ENCODE results near the gene EFCAB13.

Gene EFCAB13

GRCh38 chr17:47404006-47404405, 80.3 kb downstream of the EFCAB13 start:
- H3K4me3 ChIP-seq (IDR thresholded peaks at IDR 0.05; ENCODE audit: insufficient read depth, low read depth, low read length) = no peak overlapping the region
- H2AFZ ChIP-seq (ENCODE audit: low read depth) = no peak overlapping the region
- H4K20me1 ChIP-seq (ENCODE audit: insufficient read depth) = no peaks in the 10 kb centered on the region
- H3K79me2 ChIP-seq (ENCODE audit: insufficient read depth, low read depth) = no peaks in the 10 kb centered on the region
- TF ChIP-seq, protein P1, sequence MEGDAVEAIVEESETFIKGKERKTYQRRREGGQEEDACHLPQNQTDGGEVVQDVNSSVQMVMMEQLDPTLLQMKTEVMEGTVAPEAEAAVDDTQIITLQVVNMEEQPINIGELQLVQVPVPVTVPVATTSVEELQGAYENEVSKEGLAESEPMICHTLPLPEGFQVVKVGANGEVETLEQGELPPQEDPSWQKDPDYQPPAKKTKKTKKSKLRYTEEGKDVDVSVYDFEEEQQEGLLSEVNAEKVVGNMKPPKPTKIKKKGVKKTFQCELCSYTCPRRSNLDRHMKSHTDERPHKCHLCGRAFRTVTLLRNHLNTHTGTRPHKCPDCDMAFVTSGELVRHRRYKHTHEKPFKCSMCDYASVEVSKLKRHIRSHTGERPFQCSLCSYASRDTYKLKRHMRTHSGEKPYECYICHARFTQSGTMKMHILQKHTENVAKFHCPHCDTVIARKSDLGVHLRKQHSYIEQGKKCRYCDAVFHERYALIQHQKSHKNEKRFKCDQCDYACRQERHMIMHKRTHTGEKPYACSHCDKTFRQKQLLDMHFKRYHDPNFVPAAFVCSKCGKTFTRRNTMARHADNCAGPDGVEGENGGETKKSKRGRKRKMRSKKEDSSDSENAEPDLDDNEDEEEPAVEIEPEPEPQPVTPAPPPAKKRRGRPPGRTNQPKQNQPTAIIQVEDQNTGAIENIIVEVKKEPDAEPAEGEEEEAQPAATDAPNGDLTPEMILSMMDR (conservative IDR thresholded peaks at IDR 0.05; ENCODE audit: low read depth, low read length) = no peak
- H3K27me3 ChIP-seq (ENCODE audit: insufficient read depth, low read depth) = no peaks in the 10 kb centered on the region
- H3K4me1 ChIP-seq (ENCODE audit: low read depth, poor library complexity, severe bottlenecking) = no peaks in the 10 kb centered on the region
- no peaks in the 10 kb centered on the region for H3K36me3 ChIP-seq (ENCODE audit: insufficient read depth)
- H3K27ac ChIP-seq = no peak overlapping the region
- H3K4me2 ChIP-seq = no peak overlapping the region
- no peak overlapping the region for H3K9ac ChIP-seq

DNA sequence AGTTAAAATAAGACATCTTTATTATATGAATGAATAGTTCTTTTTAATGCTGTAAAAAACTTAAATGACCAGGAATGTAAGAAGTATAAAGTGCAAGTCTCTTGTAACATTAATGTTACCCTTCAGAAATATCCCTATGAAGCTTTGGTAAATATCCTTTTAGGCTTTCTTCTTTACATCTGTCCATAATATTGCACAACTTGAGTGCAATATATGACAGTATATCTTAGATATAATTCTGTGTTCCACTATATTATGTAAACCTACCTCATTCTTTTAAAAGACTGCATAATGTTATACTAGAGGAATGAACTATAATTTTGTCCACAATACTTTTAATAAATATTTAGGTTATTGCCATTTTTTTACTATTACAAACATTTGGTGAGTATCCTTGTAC, 81.1 kb downstream of the EFCAB13 start:
- no peak overlapping the region for H3K4me3 ChIP-seq (IDR thresholded peaks at IDR 0.05; ENCODE audit: insufficient read depth, low read depth, low read length)
- no peaks in the 10 kb centered on the region for H3K27me3 ChIP-seq (ENCODE audit: insufficient read depth, low read depth)
- no peak overlapping the region for H3K27ac ChIP-seq
- H2AFZ ChIP-seq (ENCODE audit: low read depth) = no peak overlapping the region
- no peaks in the 10 kb centered on the region for H3K4me1 ChIP-seq (ENCODE audit: low read depth, poor library complexity, severe bottlenecking)
- H3K79me2 ChIP-seq (ENCODE audit: insufficient read depth, low read depth) = no peaks in the 10 kb centered on the region
- no peak overlapping the region for H3K4me2 ChIP-seq
- H3K9ac ChIP-seq = no peak overlapping the region
- no peaks in the 10 kb centered on the region for H4K20me1 ChIP-seq (ENCODE audit: insufficient read depth)
- TF ChIP-seq, protein P1 (conservative IDR thresholded peaks at IDR 0.05; ENCODE audit: low read depth, low read length) = no peak
- H3K36me3 ChIP-seq (ENCODE audit: insufficient read depth) = no peaks in the 10 kb centered on the region

- H3K27ac ChIP-seq = no peak overlapping the region
- no peaks in the 10 kb centered on the region for H3K36me3 ChIP-seq (ENCODE audit: insufficient read depth)
- H3K4me3 ChIP-seq (IDR thresholded peaks at IDR 0.05; ENCODE audit: insufficient read depth, low read depth, low read length) = no peak overlapping the region
- no peaks in the 10 kb centered on the region for H3K79me2 ChIP-seq (ENCODE audit: insufficient read depth, low read depth)
- TF ChIP-seq, protein P1 (conservative IDR thresholded peaks at IDR 0.05; ENCODE audit: low read depth, low read length) = no peak
- H3K4me1 ChIP-seq (ENCODE audit: low read depth, poor library complexity, severe bottlenecking) = no peaks in the 10 kb centered on the region
- no peaks in the 10 kb centered on the region for H4K20me1 ChIP-seq (ENCODE audit: insufficient read depth)
- no peaks in the 10 kb centered on the region for H3K27me3 ChIP-seq (ENCODE audit: insufficient read depth, low read depth)
- H3K4me2 ChIP-seq = no peak overlapping the region
- H2AFZ ChIP-seq (ENCODE audit: low read depth) = no peak overlapping the region
- H3K9ac ChIP-seq = no peak overlapping the region
Measured at GRCh38 chr17:47413872-47414271, 90.1 kb downstream of the EFCAB13 start.

DNA sequence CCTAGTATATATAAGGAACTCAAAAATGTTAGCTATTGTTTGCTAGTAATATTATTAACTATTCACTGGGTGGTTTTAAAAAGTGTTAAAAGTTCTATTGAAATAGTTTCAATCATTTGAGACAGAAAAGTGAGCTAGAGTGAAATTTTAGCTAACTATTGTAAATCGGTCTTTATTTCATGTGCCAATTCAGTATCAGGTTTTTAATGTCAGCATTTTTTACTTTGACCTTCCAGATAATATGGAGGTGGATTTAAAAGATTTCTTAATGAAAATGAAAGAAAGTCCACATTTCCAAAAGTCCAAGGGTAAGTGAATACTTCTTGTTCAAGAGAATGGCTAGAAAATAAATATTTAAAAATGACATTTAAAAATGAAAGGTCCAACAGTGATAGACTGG, 90.9 kb downstream of the EFCAB13 start:
- Histone ChIP-seq H2AFZ (ENCODE audit: low read depth) (no peak overlapping the region), H3K4me1 (ENCODE audit: low read depth, poor library complexity, severe bottlenecking) (no peaks in the 10 kb centered on the region), H4K20me1 (ENCODE audit: insufficient read depth) (no peaks in the 10 kb centered on the region), H3K27me3 (ENCODE audit: insufficient read depth, low read depth) (no peaks in the 10 kb centered on the region), H3K36me3 (ENCODE audit: insufficient read depth) (no peaks in the 10 kb centered on the region), H3K27ac (no peak overlapping the region), H3K9ac (no peak overlapping the region), H3K79me2 (ENCODE audit: insufficient read depth, low read depth) (no peaks in the 10 kb centered on the region), H3K4me2 (no peak overlapping the region), H3K4me3 (IDR thresholded peaks at IDR 0.05; ENCODE audit: insufficient read depth, low read depth, low read length) (no peak overlapping the region)
- TF ChIP-seq, protein P1 (conservative IDR thresholded peaks at IDR 0.05; ENCODE audit: low read depth, low read length) = no peak

Measured in KMS-11 (cell line).